BE2C (cell line): ENCODE measurements around the gene PPP6R3.

Experiments
- DNase-seq: peaks from one replicate; pipeline ENCODE4 v3.0.0-alpha.2; 2020
- H3K27me3 ChIP-seq: fragments of 250-450 bp; sonication (Bioruptor Pico); 2 replicates; pipeline ENCODE4 v1.5.1; 2020; ENCODE audit warnings: mild to moderate bottlenecking
- H3K36me3 ChIP-seq: fragments of 250-450 bp; sonication (Bioruptor Pico); 2 replicates; pipeline ENCODE4 v1.5.1; 2020; ENCODE audit warnings: mild to moderate bottlenecking
- H3K4me1 ChIP-seq: fragments of 250-450 bp; sonication (Bioruptor Pico); 2 replicates; pipeline ENCODE4 v1.5.1; 2020
- H3K4me3 ChIP-seq: 2 replicates; pipeline ENCODE4 v1.5.1; 2011; ENCODE audit warnings: low read depth, low read length
- H3K9me3 ChIP-seq: fragments of 250-450 bp; sonication (Bioruptor Pico); 2 replicates; pipeline ENCODE4 v1.5.1; 2020
- TF ChIP-seq, protein P1 (sequence below): IDR thresholded peaks from 2 replicates; pipeline ENCODE4 v1.5.1; 2012; ENCODE audit warnings: mild to moderate bottlenecking, low read depth, low read length

PPP6R3 gene

DNA sequence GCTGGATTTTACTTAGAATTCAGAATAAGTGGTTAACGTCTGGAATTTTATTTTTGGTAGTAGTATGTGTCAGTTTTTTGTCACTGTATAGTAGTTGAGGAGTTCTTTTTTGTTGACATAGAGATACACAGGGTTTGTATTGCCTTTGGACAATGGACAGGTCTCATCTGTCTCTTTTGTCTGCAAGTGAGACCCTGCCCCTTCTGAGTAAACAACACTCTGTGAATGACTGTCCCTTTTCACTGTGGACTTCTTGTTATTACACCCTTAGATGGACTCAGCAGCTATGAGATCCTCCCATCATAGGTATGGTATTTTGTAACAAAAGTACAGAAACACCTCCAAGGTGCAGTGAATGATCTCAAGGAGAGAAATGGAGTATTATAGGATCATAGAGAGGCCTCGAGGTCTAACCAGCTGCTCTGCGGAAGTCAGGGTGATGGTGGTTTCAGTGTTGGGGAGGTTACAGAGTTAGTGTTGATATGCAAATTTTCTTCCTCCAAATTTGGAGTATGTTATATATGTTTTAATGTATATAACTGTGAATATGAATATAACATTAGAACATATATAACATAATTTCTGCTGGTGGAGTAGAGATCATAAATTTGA lies 7.8 kb downstream of the PPP6R3 start:
- TF ChIP-seq, protein P1, sequence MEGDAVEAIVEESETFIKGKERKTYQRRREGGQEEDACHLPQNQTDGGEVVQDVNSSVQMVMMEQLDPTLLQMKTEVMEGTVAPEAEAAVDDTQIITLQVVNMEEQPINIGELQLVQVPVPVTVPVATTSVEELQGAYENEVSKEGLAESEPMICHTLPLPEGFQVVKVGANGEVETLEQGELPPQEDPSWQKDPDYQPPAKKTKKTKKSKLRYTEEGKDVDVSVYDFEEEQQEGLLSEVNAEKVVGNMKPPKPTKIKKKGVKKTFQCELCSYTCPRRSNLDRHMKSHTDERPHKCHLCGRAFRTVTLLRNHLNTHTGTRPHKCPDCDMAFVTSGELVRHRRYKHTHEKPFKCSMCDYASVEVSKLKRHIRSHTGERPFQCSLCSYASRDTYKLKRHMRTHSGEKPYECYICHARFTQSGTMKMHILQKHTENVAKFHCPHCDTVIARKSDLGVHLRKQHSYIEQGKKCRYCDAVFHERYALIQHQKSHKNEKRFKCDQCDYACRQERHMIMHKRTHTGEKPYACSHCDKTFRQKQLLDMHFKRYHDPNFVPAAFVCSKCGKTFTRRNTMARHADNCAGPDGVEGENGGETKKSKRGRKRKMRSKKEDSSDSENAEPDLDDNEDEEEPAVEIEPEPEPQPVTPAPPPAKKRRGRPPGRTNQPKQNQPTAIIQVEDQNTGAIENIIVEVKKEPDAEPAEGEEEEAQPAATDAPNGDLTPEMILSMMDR = no peak
- Histone ChIP-seq H3K27me3 (no peaks in the 10 kb centered on the region), H3K36me3 (peaks cover 31% of the 10 kb centered on the region), H3K9me3 (no peaks in the 10 kb centered on the region; the same call in 1 of the 2 replicates), H3K4me1 (peaks cover 12% of the 10 kb centered on the region), H3K4me3 (no peak overlapping the region)
- no peak for DNase-seq

DNA sequence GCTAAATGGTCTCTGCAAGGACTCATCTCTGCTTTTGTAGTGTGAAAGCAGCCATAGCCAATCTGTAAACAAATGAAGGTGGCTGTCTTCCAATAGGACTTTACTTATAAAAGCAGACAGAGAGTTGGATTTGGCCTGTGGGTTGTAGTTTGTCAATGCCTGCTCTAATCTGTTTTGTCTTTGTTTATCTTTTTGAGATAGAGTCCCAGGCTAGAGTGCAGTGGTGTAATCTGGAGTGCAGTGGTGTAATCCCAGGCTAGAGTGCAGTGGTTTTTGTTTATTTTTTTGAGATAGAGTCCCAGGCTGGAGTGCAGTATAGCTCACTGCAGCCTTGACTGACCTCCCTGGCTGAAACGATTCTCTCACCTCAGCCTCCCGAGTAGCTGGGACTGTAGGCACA lies 8.6 kb downstream of the PPP6R3 start:
- H3K4me3 ChIP-seq = no peak overlapping the region
- DNase-seq = no peak
- no peaks in the 10 kb centered on the region; the same call in 1 of the 2 replicates for H3K9me3 ChIP-seq
- no peaks in the 10 kb centered on the region for H3K27me3 ChIP-seq
- peaks cover 12% of the 10 kb centered on the region for H3K4me1 ChIP-seq
- TF ChIP-seq, protein P1 = no peak
- peaks cover 29% of the 10 kb centered on the region for H3K36me3 ChIP-seq

GRCh38 chr11:68469642-68470041 lies 9.1 kb downstream of the PPP6R3 start:
- H3K36me3 ChIP-seq = peaks cover 29% of the 10 kb centered on the region

DNA sequence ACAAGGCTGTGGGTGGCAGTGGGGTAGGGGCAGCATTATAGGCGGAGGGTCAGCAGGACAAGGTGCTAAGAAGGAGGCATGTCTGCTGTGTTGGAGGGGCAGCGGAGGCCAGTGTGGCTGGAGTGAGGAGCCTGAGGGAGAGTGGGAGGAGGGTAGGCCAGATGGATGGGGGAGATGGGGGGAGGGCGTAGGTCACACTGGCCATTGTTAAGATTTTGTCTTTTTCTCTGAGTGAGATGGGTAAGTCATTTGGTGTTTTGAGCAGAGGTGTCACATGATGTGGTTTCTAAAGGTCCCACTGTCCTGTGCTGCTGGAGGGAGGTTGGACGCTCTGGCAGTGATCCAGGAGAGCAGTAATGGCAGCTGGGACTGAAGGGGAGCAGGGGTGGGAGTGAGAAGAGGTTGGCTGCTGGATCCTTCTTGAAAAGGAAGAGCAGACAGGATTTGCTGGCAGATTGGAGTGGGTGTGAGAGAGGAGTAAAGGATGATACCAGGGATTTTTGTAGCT lies 9.8 kb downstream of the PPP6R3 start:
- TF ChIP-seq, protein P1 = no peak
- Histone ChIP-seq H3K4me3 (no peak overlapping the region), H3K4me1 (peaks cover 12% of the 10 kb centered on the region), H3K27me3 (no peaks in the 10 kb centered on the region), H3K36me3 (peaks cover 29% of the 10 kb centered on the region), H3K9me3 (no peaks in the 10 kb centered on the region; the same call in 1 of the 2 replicates)
- peak; percentile 62 for DNase-seq

More at GRCh38 chr11:68469642-68470041, 9.1 kb downstream of the PPP6R3 start:
- no peaks in the 10 kb centered on the region; the same call in 1 of the 2 replicates for H3K9me3 ChIP-seq
- H3K4me3 ChIP-seq = no peak overlapping the region
- no peaks in the 10 kb centered on the region for H3K27me3 ChIP-seq
- TF ChIP-seq, protein P1 = no peak
- no peak for DNase-seq
- H3K4me1 ChIP-seq = peaks cover 12% of the 10 kb centered on the region

DNA sequence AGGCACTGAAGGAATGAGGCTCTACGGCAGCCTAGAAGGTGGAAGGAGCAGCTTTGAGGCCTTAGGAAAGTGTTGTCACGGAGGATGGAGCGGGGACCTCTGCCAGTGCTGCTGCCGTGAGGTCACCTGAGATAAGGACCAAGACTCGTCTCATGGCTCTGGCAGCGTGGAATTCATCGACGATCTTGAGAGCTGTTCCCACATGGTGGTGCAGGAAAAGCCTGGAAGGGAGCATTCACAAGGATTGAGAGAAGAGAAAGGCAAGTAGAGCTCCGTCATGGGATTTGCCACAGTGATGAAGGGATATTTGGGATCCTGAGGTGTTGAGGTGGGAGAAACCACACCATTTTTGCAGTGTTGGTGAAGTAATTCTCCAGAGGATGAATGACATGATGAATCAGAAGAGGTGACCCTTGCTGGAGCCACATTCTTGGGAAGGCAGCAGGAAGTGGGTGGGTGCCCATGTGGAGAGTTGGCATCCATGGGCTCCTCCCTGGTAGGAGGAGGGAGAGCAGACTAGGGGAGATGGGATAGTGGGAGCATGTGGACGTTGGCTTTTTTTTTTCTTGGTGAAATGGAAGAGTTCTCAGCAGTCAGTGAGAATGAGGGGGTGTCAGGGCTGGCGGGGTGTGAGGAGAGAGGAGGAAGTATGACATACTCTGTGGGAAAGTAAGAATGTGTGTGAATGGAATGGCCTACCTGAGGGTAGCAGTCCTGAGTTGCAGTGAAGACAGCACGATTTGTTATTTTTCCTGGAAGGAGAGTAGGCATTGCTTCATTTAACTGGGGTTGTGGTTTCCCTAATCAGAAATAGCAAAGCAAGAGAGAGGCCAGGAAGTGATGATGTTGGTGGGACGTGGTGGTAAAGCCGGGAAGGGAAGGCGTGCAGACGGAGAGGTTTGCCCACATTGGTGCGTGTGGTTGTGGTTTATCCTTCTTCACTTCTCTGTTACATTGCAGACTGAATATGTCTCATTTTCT lies 11.1 kb downstream of the PPP6R3 start:
- DNase-seq = no peak

More for the DNA sequence above, 11.1 kb downstream of the PPP6R3 start:
- peaks cover 12% of the 10 kb centered on the region for H3K4me1 ChIP-seq
- TF ChIP-seq, protein P1 = no peak
- H3K9me3 ChIP-seq = no peaks in the 10 kb centered on the region; the same call in 1 of the 2 replicates
- no peak overlapping the region for H3K4me3 ChIP-seq
- H3K27me3 ChIP-seq = no peaks in the 10 kb centered on the region
- peaks cover 26% of the 10 kb centered on the region for H3K36me3 ChIP-seq
